Progenitor cell of endocrine pancreas (in vitro differentiated cells): Measurements from ENCODE around the gene SNX12. TPM values are rescaled to one million over a fixed set of nuclear protein-coding genes. Genes with fewer than 3 reads are reported as not detected.

Experiments
- DNase-seq: peaks from one replicate; pipeline ENCODE4 v3.0.0; 2021; ENCODE audit warnings: low spot score; ENCODE audit not compliant: unreplicated experiment
- H3K27ac Mint-ChIP-seq: 2 replicates; pipeline ENCODE4 v1.8.0; 2021; ENCODE audit warnings: mild to moderate bottlenecking, moderate library complexity, mixed read lengths
- H3K27me3 Mint-ChIP-seq: 2 replicates; pipeline ENCODE4 v1.8.0; 2021; ENCODE audit warnings: mixed read lengths
- H3K36me3 Mint-ChIP-seq: 2 replicates; pipeline ENCODE4 v1.8.0; 2022; ENCODE audit warnings: mixed read lengths; ENCODE audit not compliant: insufficient read depth
- H3K4me1 Mint-ChIP-seq: 2 replicates; pipeline ENCODE4 v1.8.0; 2021; ENCODE audit warnings: low read depth, mixed read lengths
- H3K4me3 Mint-ChIP-seq: 2 replicates; pipeline ENCODE4 v1.8.0; 2021; ENCODE audit warnings: low read depth, mild to moderate bottlenecking, moderate library complexity, mixed read lengths
- H3K9me3 Mint-ChIP-seq: 2 replicates; pipeline ENCODE4 v1.8.0; 2021; ENCODE audit warnings: low read depth, mixed read lengths
- total RNA-seq: library from RNA; stranded (reverse); gene quantifications from 2 replicates; pipeline ENCODE4 v1.2.1, GENCODE V29; 2021
- TF ChIP-seq, protein P1 (sequence below): fragments of 200-600 bp; sonication (generic); IDR thresholded peaks from one replicate; pipeline ENCODE4 v1.5.0; 2021; ENCODE audit warnings: antibody characterized with exemption, mild to moderate bottlenecking; ENCODE audit not compliant: unreplicated experiment

SNX12 gene
- total RNA-seq, 1 donor from 2014 or later: 77.0 TPM

DNA sequence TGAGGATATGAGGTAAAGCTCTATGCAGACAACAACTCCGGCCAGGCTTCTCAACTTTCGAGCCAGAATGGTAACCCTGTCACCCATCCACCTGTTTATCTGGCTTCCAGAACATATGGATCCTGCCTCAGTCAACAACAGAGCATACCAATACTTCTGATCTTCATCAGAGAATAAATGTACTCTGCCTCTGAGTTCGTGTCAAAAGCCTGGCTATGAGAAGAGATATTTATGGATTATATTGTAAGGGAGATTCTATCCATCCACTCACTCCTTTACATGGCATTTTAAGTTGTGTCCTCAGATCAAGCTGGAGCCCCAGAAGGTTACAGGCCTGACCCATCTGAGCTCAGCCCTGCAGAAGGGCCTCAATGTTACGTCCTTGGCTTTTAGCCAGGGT, 17.8 kb upstream of the SNX12 start:
- no peaks in the 10 kb centered on the region for H3K27me3 Mint-ChIP-seq
- TF ChIP-seq, protein P1, sequence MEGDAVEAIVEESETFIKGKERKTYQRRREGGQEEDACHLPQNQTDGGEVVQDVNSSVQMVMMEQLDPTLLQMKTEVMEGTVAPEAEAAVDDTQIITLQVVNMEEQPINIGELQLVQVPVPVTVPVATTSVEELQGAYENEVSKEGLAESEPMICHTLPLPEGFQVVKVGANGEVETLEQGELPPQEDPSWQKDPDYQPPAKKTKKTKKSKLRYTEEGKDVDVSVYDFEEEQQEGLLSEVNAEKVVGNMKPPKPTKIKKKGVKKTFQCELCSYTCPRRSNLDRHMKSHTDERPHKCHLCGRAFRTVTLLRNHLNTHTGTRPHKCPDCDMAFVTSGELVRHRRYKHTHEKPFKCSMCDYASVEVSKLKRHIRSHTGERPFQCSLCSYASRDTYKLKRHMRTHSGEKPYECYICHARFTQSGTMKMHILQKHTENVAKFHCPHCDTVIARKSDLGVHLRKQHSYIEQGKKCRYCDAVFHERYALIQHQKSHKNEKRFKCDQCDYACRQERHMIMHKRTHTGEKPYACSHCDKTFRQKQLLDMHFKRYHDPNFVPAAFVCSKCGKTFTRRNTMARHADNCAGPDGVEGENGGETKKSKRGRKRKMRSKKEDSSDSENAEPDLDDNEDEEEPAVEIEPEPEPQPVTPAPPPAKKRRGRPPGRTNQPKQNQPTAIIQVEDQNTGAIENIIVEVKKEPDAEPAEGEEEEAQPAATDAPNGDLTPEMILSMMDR: no peak
- peaks cover 1% of the 10 kb centered on the region for H3K4me1 Mint-ChIP-seq
- H3K36me3 Mint-ChIP-seq: no peaks in the 10 kb centered on the region
- no peak for DNase-seq
- no peak overlapping the region for H3K4me3 Mint-ChIP-seq
- no peak overlapping the region for H3K27ac Mint-ChIP-seq
- no peaks in the 10 kb centered on the region for H3K9me3 Mint-ChIP-seq

DNA sequence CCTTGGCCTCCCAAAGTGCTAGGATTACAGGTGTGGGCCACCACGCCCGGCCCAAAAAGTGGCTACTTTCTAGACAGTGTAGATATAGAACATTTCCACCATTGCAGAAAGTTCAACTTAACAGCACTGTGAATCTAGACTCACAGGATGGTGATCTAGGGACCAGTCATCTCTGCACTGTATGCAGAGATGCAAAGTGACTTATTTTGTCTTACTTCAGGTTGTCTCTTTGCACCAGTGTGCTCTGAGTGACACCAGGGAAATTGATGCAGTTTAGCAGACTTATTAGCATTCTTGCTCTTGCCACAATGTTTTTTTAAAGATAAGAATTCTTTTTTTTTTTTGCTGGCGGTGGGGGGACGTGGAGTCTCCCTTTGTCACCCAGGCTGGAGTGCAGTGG, 14.7 kb upstream of the SNX12 start:
- Mint-ChIP-seq H3K4me3 (no peak overlapping the region), H3K27me3 (no peaks in the 10 kb centered on the region), H3K4me1 (peaks cover 1% of the 10 kb centered on the region), H3K36me3 (no peaks in the 10 kb centered on the region), H3K9me3 (no peaks in the 10 kb centered on the region), H3K27ac (no peak overlapping the region)
- no peak for DNase-seq
- TF ChIP-seq, protein P1: no peak

GRCh38 chrX:71082124-71082647, 14.1 kb upstream of the SNX12 start:
- H3K36me3 Mint-ChIP-seq: no peaks in the 10 kb centered on the region
- H3K27ac Mint-ChIP-seq: no peak overlapping the region
- H3K4me3 Mint-ChIP-seq: no peak overlapping the region
- peaks cover 1% of the 10 kb centered on the region for H3K4me1 Mint-ChIP-seq
- no peak for DNase-seq
- H3K9me3 Mint-ChIP-seq: no peaks in the 10 kb centered on the region
- H3K27me3 Mint-ChIP-seq: no peaks in the 10 kb centered on the region
- TF ChIP-seq, protein P1: no peak

DNA sequence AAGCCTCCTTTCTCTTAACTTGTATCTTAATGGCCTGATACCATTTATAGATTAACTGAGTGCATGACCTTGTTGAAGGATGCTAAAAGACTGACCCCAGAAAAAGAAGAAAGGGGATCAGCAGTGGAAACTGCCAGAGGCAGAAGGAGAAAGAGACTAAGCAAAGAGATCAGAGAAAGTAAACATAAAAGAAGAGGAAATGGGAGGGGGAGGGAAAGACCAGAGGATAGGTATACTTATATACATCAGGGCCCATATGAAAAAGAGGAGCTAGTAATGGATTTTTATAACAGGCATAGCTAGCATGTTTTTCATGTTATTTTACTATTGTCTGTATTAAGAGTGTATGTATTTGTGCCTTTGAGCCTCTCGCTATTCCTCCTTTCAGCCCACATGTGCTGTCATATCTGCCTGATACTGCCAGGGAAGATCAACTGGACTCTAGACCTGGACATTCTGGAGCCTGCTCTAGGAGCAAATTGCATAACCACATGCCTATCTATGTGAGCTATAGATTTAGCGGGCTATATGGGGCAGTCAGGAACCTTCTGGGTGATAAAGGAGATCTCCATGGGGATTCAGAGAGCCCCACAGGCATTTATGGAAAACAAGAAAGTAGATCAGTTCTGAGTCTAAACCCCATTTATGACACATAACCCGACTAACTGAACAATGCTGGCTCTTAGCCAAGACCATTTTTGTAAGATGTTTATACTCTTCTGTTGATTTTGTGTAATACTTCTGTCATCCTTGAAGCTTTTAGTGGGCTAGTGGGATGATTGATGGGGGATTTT, 13.4 kb upstream of the SNX12 start:
- no peaks in the 10 kb centered on the region for H3K9me3 Mint-ChIP-seq
- H3K27ac Mint-ChIP-seq: no peak overlapping the region

DNA sequence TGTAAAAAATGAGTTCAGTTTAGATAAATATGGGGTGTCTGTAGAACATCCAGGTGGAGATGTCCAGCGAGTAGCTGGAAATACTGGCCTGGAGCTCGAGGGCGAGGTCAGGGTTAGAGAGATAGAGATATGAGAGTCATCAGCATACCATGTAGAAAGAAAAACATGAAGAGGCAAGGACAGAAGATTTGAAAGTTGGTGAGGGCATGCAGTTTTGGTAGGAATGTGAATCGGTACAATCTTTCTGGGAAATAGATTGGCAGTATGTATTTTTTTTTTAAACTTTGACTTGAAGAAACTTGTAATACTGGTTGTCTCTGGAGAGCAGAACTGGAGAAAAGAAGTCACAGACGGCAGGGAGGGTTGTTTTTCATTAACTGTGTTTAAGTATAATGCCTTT, 2.4 kb upstream of the SNX12 start:
- no peak for DNase-seq
- TF ChIP-seq, protein P1: no peak
- no peaks in the 10 kb centered on the region for H3K27me3 Mint-ChIP-seq
- H3K4me1 Mint-ChIP-seq: peaks cover 7% of the 10 kb centered on the region
- H3K36me3 Mint-ChIP-seq: no peaks in the 10 kb centered on the region
- no peak overlapping the region for H3K27ac Mint-ChIP-seq
- H3K9me3 Mint-ChIP-seq: peaks cover 14% of the 10 kb centered on the region
- no peak overlapping the region for H3K4me3 Mint-ChIP-seq

More for the DNA sequence above, 13.4 kb upstream of the SNX12 start:
- H3K4me3 Mint-ChIP-seq: no peak overlapping the region
- H3K36me3 Mint-ChIP-seq: no peaks in the 10 kb centered on the region
- no peaks in the 10 kb centered on the region for H3K27me3 Mint-ChIP-seq
- DNase-seq: no peak
- peaks cover 1% of the 10 kb centered on the region for H3K4me1 Mint-ChIP-seq
- TF ChIP-seq, protein P1: no peak
